GM10847 (cell line): Measurements from ENCODE around the gene SCN3A.

ENCODE experiments used
- POLR2A ChIP-seq: IDR thresholded peaks from 2 replicates; pipeline ENCODE4 v1.6.1; 2011; ENCODE audit not compliant: insufficient read length; ENCODE audit errors: extremely low read depth

The SCN3A gene

GRCh38 chr2:165149439-165149838 lies 54.4 kb downstream of the SCN3A start:
- TF ChIP-seq POLR2A, result no peak

DNA sequence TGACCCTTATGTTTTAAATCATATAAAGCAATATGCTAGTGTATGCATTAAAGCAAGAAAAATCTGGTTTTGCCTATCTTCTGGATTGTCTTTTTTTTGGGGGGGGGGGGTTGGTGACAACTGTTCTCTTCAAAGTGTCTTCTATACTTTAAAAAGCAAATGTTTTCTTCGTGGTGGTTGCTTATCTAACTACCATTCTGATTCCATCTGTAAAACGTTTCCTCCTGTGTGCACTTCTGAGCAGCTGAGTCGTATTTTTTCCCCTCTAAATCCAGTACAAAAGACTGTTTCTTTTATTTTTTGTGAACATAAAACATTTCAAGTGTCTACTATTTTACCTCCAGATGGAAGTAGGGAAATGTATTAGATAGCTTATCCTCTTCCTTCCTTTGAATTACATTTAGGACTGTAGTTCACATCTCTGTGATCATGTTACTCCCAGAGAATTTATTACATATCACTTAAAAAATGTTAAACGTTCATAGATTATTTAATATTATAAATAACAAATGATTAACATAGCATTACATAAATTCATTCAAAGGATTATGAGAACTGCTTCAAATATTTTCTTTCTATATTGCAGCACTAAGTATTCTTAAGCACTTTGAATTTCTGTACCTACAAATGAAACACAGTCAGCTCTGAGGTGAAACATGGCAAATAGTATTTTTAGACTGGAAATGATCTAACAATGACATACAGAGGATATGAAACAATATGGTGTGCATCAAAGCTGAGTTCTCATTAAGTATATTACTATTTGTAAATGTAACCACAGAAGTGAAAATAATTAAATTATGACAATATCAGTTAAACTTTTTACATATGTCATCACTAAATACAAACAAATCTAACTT lies 56.4 kb downstream of the SCN3A start:
- no peak for TF ChIP-seq POLR2A

- no peak for TF ChIP-seq POLR2A
These were observed 59.5 kb downstream of the SCN3A start for GRCh38 chr2:165144315-165144714.

DNA sequence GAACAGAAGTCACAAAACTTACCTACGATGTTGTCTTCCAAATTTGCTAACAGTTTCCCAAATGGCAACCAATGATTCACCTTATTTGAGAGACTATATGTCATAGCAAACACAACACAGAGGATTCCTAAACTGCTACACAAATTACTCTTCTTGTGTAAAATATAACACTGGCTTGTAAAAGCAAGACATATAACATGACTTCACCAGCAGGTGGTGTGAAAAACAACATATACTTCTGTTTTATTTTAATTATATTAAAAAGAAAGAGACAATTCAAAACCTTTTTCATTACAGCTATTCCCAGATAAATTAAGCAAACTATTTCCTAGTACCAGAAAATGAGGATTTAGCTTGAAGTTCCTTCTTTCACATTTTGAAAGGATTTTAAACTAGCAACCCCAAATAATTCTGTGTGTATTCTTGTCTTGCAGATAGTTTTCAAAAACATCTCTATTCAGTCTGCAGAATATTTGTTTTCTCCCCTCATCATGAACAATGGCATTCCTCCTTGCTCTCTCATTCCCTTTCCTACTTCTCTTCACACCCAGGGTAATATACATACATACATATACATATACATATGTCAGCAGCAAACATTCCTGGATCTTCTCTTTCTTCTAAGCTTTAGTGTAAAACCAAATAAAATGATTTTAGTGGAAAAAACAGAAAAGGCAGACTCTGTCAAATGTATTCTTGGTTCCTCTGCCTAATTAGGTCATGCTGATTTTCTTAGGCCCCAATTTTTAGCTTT lies 62.1 kb downstream of the SCN3A start:
- no peak for TF ChIP-seq POLR2A

DNA sequence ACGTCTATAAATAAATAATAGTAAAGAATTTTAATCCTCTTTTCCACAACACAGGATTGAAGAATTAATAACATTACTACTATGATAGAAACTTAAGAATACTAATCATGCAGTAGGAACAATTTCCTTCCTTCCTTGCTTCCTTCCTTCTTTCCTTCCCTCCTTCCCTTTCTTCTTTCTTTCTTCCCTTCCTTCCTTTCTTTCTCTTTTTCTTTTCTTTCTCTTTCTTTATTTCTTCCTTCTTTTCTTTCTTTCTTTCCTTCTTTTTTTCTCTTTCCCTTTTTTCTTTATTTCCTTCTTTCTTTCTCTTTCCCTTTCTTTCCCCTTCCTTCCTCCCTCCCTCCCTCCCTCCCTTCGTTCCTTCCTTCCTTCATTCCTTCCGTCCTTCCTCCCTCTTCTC lies 77.6 kb downstream of the SCN3A start:
- no peak for TF ChIP-seq POLR2A

- no peak for TF ChIP-seq POLR2A
These were observed 81.3 kb downstream of the SCN3A start for GRCh38 chr2:165122521-165122920.

DNA sequence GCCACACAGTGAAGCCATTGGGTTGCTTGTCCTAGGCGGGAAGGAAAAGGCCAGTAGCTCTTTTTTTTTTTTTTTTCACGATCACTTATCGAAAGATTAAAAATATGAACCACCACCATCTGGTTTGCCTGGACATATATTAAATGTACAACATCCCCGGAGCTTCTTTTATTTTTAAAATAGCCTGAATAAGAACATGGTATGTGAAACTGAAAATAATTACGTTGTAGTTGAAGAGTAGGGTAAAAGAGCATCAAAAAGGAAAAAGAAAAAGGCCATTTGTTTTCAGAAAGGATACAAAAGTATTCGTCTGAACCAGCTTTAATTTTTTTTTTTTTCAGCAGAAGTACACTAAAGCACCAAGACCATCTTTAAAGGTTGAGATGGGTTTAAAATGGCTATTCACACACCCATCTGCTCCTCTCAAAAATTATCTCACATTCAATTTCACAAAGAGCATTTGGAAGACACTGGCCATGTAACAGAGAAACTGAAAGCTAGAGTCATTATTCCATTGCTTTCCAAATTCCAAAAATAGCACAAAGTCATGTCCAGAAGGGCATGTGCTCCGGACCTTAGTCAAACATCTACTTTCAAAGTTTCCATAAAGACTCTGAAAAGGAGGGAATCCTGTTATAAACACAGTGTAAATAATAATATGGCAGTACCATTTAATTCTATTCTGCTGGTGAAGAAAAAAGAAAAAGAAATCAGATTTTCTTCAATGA lies 82.9 kb downstream of the SCN3A start:
- no peak for TF ChIP-seq POLR2A

- TF ChIP-seq POLR2A, result no peak
These were observed 88.6 kb downstream of the SCN3A start for GRCh38 chr2:165115258-165115657.

GRCh38 chr2:165114346-165114939 lies 89.4 kb downstream of the SCN3A start:
- TF ChIP-seq POLR2A, result no peak

DNA sequence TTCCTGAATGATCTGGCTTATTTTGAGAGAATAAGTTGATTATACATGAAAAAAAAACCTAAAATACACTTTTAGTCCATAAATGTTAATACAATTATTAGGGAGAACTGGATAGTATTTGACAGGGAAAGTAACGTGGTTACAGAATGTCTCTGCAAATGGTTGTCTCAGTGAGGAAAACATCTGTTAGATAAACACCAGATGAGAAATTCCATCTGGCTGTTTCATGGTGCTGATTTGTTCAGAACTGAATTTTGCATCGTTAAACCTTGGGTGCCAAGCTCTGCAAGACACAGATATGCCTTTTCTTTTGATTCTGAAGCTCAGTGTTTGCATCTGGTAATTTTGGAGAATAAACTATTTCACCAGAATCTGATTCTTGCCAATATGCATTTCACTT lies 90.4 kb downstream of the SCN3A start:
- no peak for TF ChIP-seq POLR2A

- no peak for TF ChIP-seq POLR2A
These were observed 91.1 kb downstream of the SCN3A start for GRCh38 chr2:165112789-165113188.

DNA sequence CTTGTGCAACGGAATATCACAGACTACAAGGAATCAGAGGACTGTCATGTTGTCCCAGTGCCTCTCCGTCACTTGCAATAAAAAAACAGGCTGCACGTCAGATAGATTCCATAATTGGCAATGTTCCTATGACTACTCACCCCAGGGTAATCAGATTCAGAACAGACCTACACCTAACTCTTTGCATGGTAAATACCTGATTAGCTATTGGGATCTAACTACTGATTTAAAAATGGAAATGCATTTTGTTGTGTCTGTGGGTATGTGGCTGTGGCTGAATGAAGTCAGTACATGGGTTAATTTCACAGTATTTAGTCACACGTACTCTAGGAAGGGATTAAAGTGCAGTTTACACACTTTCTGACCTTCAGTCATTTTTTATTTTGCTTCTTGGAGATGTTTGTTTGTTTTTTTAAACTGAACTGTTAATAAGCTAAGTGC lies 91.7 kb downstream of the SCN3A start:
- TF ChIP-seq POLR2A, result no peak

GRCh38 chr2:165110394-165110793 lies 93.5 kb downstream of the SCN3A start:
- no peak for TF ChIP-seq POLR2A

- TF ChIP-seq POLR2A, result no peak
These were observed 93.9 kb downstream of the SCN3A start for GRCh38 chr2:165109915-165110314.

DNA sequence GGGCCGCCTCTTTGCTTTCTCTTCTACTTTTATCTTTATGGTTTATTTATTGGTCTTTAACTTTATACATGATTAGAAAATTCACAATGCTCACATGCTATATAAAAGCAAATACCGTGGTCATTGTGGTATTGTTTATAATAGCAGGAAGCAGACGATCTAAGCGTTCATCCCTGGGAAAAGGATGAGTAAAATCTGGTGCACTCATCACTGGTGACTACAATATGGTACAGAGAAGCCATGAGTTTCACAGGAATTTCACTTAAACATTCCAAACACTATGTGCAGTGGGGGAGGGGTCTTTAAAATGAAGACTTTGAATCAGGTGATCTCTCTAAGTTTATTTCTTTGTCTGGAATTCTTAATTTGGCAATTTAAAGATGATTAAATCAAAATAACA lies 97.9 kb downstream of the SCN3A start:
- no peak for TF ChIP-seq POLR2A
